GM12878 (cell line): Measurements from ENCODE around the gene RSRC1. TPM values are rescaled to one million over a fixed set of nuclear protein-coding genes. Genes with fewer than 3 reads are reported as not detected.

Experiments used
- ATAC-seq: fragments of 200-7000 bp; cut with Tn5 transposase; 3 replicates; pipeline ENCODE4 v1.9.1; 2020; ENCODE audit warnings: mild to moderate bottlenecking, moderate library complexity
- BruUV-seq: library from RNA; stranded (reverse); fragments of 400-500 nt; replicated peaks from 2 replicates; lab custom pipeline; 2021; lab: Mats Ljungman, UMichigan
- CTCF ChIA-PET: fragments of 300-600 bp; sonication (Branson Sonifier 250); formaldehyde crosslinking; extraction: SDS; loops from one replicate; lab custom pipeline; 2021; ENCODE audit warnings: inconsistent platforms; lab: Yijun Ruan, JAX
- POLR2A ChIA-PET: fragments of 350-600 bp; formaldehyde crosslinking; extraction: SDS; loops from one replicate; lab custom pipeline; 2021; ENCODE audit warnings: inconsistent platforms; lab: Charles Lee
- RAD21 ChIA-PET: fragments of 300-600 bp; sonication (Branson Sonifier 250); formaldehyde crosslinking; loops from one replicate; lab custom pipeline; 2023; ENCODE audit warnings: antibody characterized with exemption; ENCODE audit not compliant: unreplicated experiment; lab: Charles Lee
- SMC1A ChIA-PET: fragments of 300-600 bp; sonication (Branson Sonifier 250); formaldehyde crosslinking; loops from one replicate; lab custom pipeline; 2023; ENCODE audit not compliant: unreplicated experiment, uncharacterized antibody; lab: Charles Lee
- DNase-seq: peaks from one replicate; pipeline ENCODE4 v3.0.0-alpha.2; 2011; ENCODE audit warnings: low read depth, low spot score
- FAIRE-seq: peaks from 3 replicates; lab custom pipeline; 2011; peaks lifted over from hg19 to GRCh38; lab: Jason Lieb, UNC
- H2AFZ ChIP-seq: 2 replicates; pipeline ENCODE4 v1.6.0; 2011; ENCODE audit warnings: low read depth, low read length, control low read depth; ENCODE audit not compliant: control insufficient read depth
- H3K27ac ChIP-seq: 2 replicates; pipeline ENCODE4 v1.5.1; 2011; ENCODE audit warnings: control low read depth; ENCODE audit not compliant: control insufficient read depth, insufficient read depth
- H3K27me3 ChIP-seq, 2 experiments: replicated peaks in 1 of 2; 2 replicates each; pipeline versions ENCODE4 v1.6.0 to v1.6.1; 2011; ENCODE audit warnings: low read length in 1 of 2; ENCODE audit not compliant: control insufficient read depth in 2 of 2, insufficient read depth in 2 of 2
- H3K36me3 ChIP-seq, 2 experiments: 2 replicates each; pipeline ENCODE4 v1.5.1; 2011; ENCODE audit warnings: low read length in 1 of 2; ENCODE audit not compliant: control insufficient read depth in 2 of 2, insufficient read depth in 2 of 2
- H3K4me1 ChIP-seq: 2 replicates; pipeline ENCODE4 v1.6.1; 2011; ENCODE audit warnings: mild to moderate bottlenecking, low read length, moderate library complexity, mixed read lengths; ENCODE audit not compliant: control insufficient read depth, insufficient read depth
- H3K4me2 ChIP-seq: 2 replicates; pipeline ENCODE4 v1.6.0; 2011; ENCODE audit warnings: control low read depth; ENCODE audit not compliant: control insufficient read depth, insufficient read depth
- H3K4me3 ChIP-seq: fragments of 200-600 bp; sonication (generic); 2 replicates; pipeline ENCODE4 v1.5.1; 2016
- H3K79me2 ChIP-seq: 2 replicates; pipeline ENCODE4 v1.6.0; 2011; ENCODE audit warnings: low read length; ENCODE audit not compliant: control insufficient read depth, insufficient read depth
- H3K9ac ChIP-seq: 2 replicates; pipeline ENCODE4 v1.8.0; 2011; ENCODE audit warnings: low read length, control low read depth, mixed read lengths; ENCODE audit not compliant: control insufficient read depth, insufficient read depth
- H3K9me3 ChIP-seq: replicated peaks from 3 replicates; pipeline ENCODE4 v1.5.1; 2011; ENCODE audit warnings: mild to moderate bottlenecking, low read length; ENCODE audit not compliant: control insufficient read depth, insufficient read depth
- H4K20me1 ChIP-seq: 2 replicates; pipeline ENCODE4 v1.6.0; 2011; ENCODE audit not compliant: control insufficient read depth, insufficient read depth
- BRCA1 ChIP-seq: IDR thresholded peaks from 2 replicates; pipeline ENCODE4 v1.6.1; 2011; ENCODE audit warnings: low read depth, low read length, improper control_type of control experiment
- CBFB ChIP-seq: IDR thresholded peaks from 2 replicates; pipeline ENCODE4 v1.6.1; 2016; ENCODE audit warnings: antibody characterized with exemption, low read depth
- CBX5 ChIP-seq: sonication (generic); IDR thresholded peaks from 2 replicates; pipeline ENCODE4 v1.6.1; 2016; ENCODE audit warnings: low read depth, moderate library complexity, mild to moderate bottlenecking, inconsistent platforms
- CHD4 ChIP-seq: fragments of 200-600 bp; sonication (generic); IDR thresholded peaks from 2 replicates; pipeline ENCODE4 v1.6.1; 2016; ENCODE audit warnings: mild to moderate bottlenecking
- DPF2 ChIP-seq: fragments of 450-650 bp; IDR thresholded peaks from 2 replicates; pipeline ENCODE4 v1.6.1; 2017; ENCODE audit warnings: mild to moderate bottlenecking
- FOXM1 ChIP-seq: IDR thresholded peaks from 2 replicates; pipeline ENCODE4 v1.6.1; 2012; ENCODE audit warnings: low read depth, mild to moderate bottlenecking, inconsistent platforms, low read length, moderate library complexity
- NFXL1 ChIP-seq: fragments of 450-650 bp; IDR thresholded peaks from 2 replicates; pipeline ENCODE4 v1.6.1; 2017; ENCODE audit warnings: antibody characterized with exemption, mild to moderate bottlenecking, borderline replicate concordance
- NFYA ChIP-seq: IDR thresholded peaks from 2 replicates; pipeline ENCODE4 v1.6.1; 2011; ENCODE audit warnings: low read depth, mild to moderate bottlenecking, low read length, improper control_type of control experiment, borderline replicate concordance
- NFYB ChIP-seq: IDR thresholded peaks from 2 replicates; pipeline ENCODE4 v1.6.1; 2011; ENCODE audit warnings: low read depth, mild to moderate bottlenecking, low read length, improper control_type of control experiment, moderate library complexity; ENCODE audit not compliant: insufficient read depth
- POLR2A ChIP-seq: IDR thresholded peaks from 2 replicates; pipeline ENCODE4 v1.6.1; 2011; ENCODE audit warnings: low read depth, mild to moderate bottlenecking, low read length
- POLR2AphosphoS2 ChIP-seq: IDR thresholded peaks from 2 replicates; pipeline ENCODE4 v1.6.1; 2011; ENCODE audit warnings: low read depth, mild to moderate bottlenecking, low read length, improper control_type of control experiment, moderate library complexity
- POU2F2 ChIP-seq: IDR thresholded peaks from 3 replicates; pipeline ENCODE4 v1.6.1; 2011; ENCODE audit warnings: low read depth, mild to moderate bottlenecking, low read length, borderline replicate concordance
- STAT1 ChIP-seq: fragments of 450-650 bp; conservative IDR thresholded peaks from 2 replicates; pipeline ENCODE4 v1.6.1; 2014; ENCODE audit warnings: antibody characterized with exemption, mild to moderate bottlenecking
- in situ Hi-C: fragments of 300-500 bp; cut with MboI; formaldehyde crosslinking; loops from 9 replicates; pipeline ENCODE4 v1.14.3; 2018; ENCODE audit warnings: mixed read lengths
- intact Hi-C: fragments of 100-400 bp; cut with micrococcal nuclease; formaldehyde crosslinking; loops from one replicate; pipeline ENCODE4 v1.14.2; 2022; ENCODE audit not compliant: unreplicated experiment
- polyA plus RNA-seq, 11 experiments: library from polyadenylated mRNA; depleted of rRNA in 4 of 11; unstranded in 6 of 11; stranded (reverse) in 5 of 11; fragments of >200 nt; fragmentation: Nextera tagmentation in 4 of 11; fragmentation: Illumina TruSeq in 1 of 11; extraction: Ambion mirVana in 4 of 11; extraction: Trizol in 1 of 11; gene quantifications; 1 replicate in 1 of 11; 2 replicates in 10 of 11; pipeline versions ENCODE4 v1.2.1 to v1.2.3, GENCODE V29; 2011 to 2016; ENCODE audit warnings: inconsistent platforms in 2 of 11, missing spikeins in 2 of 11, low read depth in 1 of 11
- total RNA-seq, 4 experiments: library from RNA; depleted of rRNA in 3 of 4; stranded (reverse); fragments of >200 nt in 3 of 4; fragmentation: Illumina TruSeq in 1 of 4; extraction: Trizol in 1 of 4; gene quantifications; 2 replicates each; pipeline versions ENCODE4 v1.2.1 to v1.2.3, GENCODE V29; 2013 to 2021
- TF ChIP-seq, protein P1 (sequence below): fragments of 450-650 bp; IDR thresholded peaks from 2 replicates; pipeline ENCODE4 v1.6.1; 2017; ENCODE audit warnings: antibody characterized with exemption, mild to moderate bottlenecking, moderate library complexity
- TF ChIP-seq, protein P2 (sequence below): IDR thresholded peaks from 2 replicates; pipeline ENCODE4 v1.6.1; 2011; ENCODE audit warnings: mild to moderate bottlenecking, low read depth, low read length, moderate library complexity; ENCODE audit not compliant: insufficient replicate concordance

RSRC1 gene
- total and polyA plus RNA-seq, 10 of the 15 experiments (the other 5 are each of a cell fraction or from before 2014, with no cell fraction given): 16.4 to 85.9 (median 42.0) TPM

DNA sequence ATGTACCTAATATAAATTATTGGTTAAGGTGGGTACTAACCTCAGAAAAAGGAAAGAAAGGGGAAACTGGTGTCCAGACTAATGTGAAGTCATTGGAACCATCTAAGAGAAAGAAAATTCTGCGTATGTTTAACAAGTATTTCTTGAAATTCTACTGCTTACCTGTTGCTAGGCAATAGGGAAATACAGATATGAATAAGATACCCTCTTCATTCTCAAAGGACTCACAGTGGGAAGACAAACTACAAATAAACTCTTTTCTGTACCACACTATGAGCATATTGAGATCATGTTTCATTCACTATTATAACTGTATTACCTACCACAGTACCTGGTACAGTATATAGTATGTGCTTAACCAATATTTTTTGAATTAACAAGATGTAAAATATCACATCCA is 320.6 kb downstream of the RSRC1 start (continued):
- no peak for TF ChIP-seq CBX5
- TF ChIP-seq BRCA1: no peak
- TF ChIP-seq POLR2A: no peak
- no peak for TF ChIP-seq STAT1
- no peak for TF ChIP-seq NFXL1
- no peak for TF ChIP-seq POLR2AphosphoS2

DNA sequence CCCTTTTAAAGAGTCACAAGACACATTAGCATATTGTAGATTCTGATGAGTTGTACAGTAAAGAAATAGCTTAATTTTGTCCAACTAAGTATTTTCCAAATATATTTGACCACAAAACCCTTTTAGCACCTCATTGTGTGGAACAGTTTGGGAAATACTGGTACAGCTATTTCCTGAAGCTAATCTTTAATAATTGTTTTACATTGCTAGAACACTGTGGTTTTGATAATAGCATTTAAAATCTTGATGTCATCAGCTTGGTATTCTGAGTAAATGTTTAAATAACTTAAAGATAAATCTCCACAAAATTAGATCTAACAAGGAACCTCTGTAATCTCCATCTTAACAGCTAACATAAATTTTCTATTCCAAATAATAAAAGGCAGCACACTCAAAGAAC is 321.1 kb downstream of the RSRC1 start:
- no peaks in the 10 kb centered on the region for H3K9me3 ChIP-seq
- H3K4me1 ChIP-seq: no peaks in the 10 kb centered on the region
- H3K27ac ChIP-seq: no peak overlapping the region
- H4K20me1 ChIP-seq: no peaks in the 10 kb centered on the region
- ChIA-PET SMC1A (interaction anchor here (0.5 to 5.6 kb wide), 10 partner anchors 10 to 567 kb away, joined by 3 to 60 read pairs (median 4); partner anchors contain the start of gene RSRC1), CTCF (interaction anchor here (0.5 to 5.8 kb wide), 5 partner anchors 11 to 824 kb away, joined by 3 to 110 read pairs (median 3); no protein-coding TSS in a partner anchor), POLR2A (no interaction called here)
- no TSS peak for BruUV-seq
- no peaks in the 10 kb centered on the region for H3K36me3 ChIP-seq
- FAIRE-seq: no peak
- no peak overlapping the region for H3K4me3 ChIP-seq
- intact Hi-C loops: loop anchor here (5.0 kb wide), 2 partner anchors 119 to 324 kb away; partner anchors contain the start of gene SHOX2
- TF ChIP-seq, protein P1, sequence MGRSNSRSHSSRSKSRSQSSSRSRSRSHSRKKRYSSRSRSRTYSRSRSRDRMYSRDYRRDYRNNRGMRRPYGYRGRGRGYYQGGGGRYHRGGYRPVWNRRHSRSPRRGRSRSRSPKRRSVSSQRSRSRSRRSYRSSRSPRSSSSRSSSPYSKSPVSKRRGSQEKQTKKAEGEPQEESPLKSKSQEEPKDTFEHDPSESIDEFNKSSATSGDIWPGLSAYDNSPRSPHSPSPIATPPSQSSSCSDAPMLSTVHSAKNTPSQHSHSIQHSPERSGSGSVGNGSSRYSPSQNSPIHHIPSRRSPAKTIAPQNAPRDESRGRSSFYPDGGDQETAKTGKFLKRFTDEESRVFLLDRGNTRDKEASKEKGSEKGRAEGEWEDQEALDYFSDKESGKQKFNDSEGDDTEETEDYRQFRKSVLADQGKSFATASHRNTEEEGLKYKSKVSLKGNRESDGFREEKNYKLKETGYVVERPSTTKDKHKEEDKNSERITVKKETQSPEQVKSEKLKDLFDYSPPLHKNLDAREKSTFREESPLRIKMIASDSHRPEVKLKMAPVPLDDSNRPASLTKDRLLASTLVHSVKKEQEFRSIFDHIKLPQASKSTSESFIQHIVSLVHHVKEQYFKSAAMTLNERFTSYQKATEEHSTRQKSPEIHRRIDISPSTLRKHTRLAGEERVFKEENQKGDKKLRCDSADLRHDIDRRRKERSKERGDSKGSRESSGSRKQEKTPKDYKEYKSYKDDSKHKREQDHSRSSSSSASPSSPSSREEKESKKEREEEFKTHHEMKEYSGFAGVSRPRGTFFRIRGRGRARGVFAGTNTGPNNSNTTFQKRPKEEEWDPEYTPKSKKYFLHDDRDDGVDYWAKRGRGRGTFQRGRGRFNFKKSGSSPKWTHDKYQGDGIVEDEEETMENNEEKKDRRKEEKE: no peak
- TF ChIP-seq, protein P2, sequence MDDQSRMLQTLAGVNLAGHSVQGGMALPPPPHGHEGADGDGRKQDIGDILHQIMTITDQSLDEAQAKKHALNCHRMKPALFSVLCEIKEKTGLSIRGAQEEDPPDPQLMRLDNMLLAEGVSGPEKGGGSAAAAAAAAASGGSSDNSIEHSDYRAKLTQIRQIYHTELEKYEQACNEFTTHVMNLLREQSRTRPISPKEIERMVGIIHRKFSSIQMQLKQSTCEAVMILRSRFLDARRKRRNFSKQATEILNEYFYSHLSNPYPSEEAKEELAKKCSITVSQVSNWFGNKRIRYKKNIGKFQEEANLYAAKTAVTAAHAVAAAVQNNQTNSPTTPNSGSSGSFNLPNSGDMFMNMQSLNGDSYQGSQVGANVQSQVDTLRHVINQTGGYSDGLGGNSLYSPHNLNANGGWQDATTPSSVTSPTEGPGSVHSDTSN: no peak
- TF ChIP-seq FOXM1 (no peak), CBFB (no peak), POU2F2 (no peak), NFYB (no peak), NFYA (no peak), DPF2 (no peak), CHD4 (no peak)
- TF ChIP-seq, all 136 proteins: peak for 0
- DNase-seq (no peak), ATAC-seq (no peak)
- Histone ChIP-seq H3K4me2 (no peak overlapping the region), H3K79me2 (no peaks in the 10 kb centered on the region), H2AFZ (no peak overlapping the region), H3K27me3 (no peaks in the 10 kb centered on the region), H3K9ac (no peak overlapping the region)
- in situ Hi-C loops: loop anchor here (5.0 kb wide), 1 partner anchor 564 kb away; no protein-coding TSS in a partner anchor
- RAD21 ChIA-PET: interaction anchor here (0.9 to 5.1 kb wide), 4 partner anchors 10 to 321 kb away, joined by 3 to 47 read pairs (median 6); partner anchors contain the start of gene RSRC1
